ENCODE results near the gene PGAM2. TPM values are rescaled to one million over a fixed set of nuclear protein-coding genes. Genes with fewer than 3 reads are reported as not detected.
A peak's percentile ranks its signal among the peaks of the same experiment; 100 is the strongest.

Gene PGAM2
- total RNA-seq, 1 donor from 2014 or later = not detected

- Histone ChIP-seq H3K9me3 (no peaks in the 10 kb centered on the region), H3K4me3 (peak overlapping the region; percentile 63 to 88), H3K27me3 (no peaks in the 10 kb centered on the region), H3K4me1 (peaks cover 58 to 78% of the 10 kb centered on the region in 2 donors), H3K36me3 (peaks cover 34 to 42% of the 10 kb centered on the region in 2 donors), H3K27ac (peak overlapping the region; percentile 99 to 100)
- intact Hi-C loops (cut with DNase I) = loop anchor here (1.0 kb wide), 1 partner anchor 18 kb away; the partner anchor contains the start of gene POLD2
- DNase-seq (ENCODE audit: low spot score in 2 of 2) = peak in 1 of 2 donors; percentile 87
- peak in 1 of 3 experiments; percentile 23 for TF ChIP-seq CTCF (IDR thresholded peaks at IDR 0.05)
Observed at GRCh38 chr7:44104860-44105771, 39.7 kb upstream of the PGAM2 start.

- Histone ChIP-seq H3K27ac (peak within 1 kb of the TSS; percentile 99 to 100), H3K27me3 (no peaks in the 10 kb centered on the region), H3K9me3 (no peaks in the 10 kb centered on the region), H3K36me3 (peaks cover 25 to 33% of the 10 kb centered on the region in 2 donors), H3K4me1 (peaks cover 58 to 78% of the 10 kb centered on the region in 2 donors), H3K4me3 (peak within 1 kb of the TSS; percentile 63 to 88)
- no peak for DNase-seq (ENCODE audit: low spot score in 2 of 2)
- TF ChIP-seq CTCF (IDR thresholded peaks at IDR 0.05) = no peak
- intact Hi-C loops (cut with DNase I) = loop anchor here (1.0 kb wide), 1 partner anchor 22 kb away; the partner anchor contains the start of gene POLM
Observed at GRCh38 chr7:44103923-44104859, 38.8 kb upstream of the PGAM2 start, which contains the start of gene AEBP1. TSS of gene AEBP1 (plus strand) at chr7:44104345. CDS start at chr7:44104666, 321 bp downstream.

GRCh38 chr7:44103566-44103922 lies 38.2 kb upstream of the PGAM2 start:
- no peaks in the 10 kb centered on the region for H3K9me3 ChIP-seq
- no peak for DNase-seq (ENCODE audit: low spot score in 2 of 2)
- H3K4me3 ChIP-seq = peak overlapping the region in 1 of 2 donors; percentile 88
- TF ChIP-seq CTCF (IDR thresholded peaks at IDR 0.05) = no peak
- peak overlapping the region; percentile 99 to 100 for H3K27ac ChIP-seq
- no peaks in the 10 kb centered on the region for H3K27me3 ChIP-seq
- peaks cover 18 to 27% of the 10 kb centered on the region in 2 donors for H3K36me3 ChIP-seq
- intact Hi-C loops (cut with DNase I) = loop anchor here (1.0 kb wide), 1 partner anchor 21 kb away; the partner anchor contains the start of gene POLM
- H3K4me1 ChIP-seq = peaks cover 55 to 74% of the 10 kb centered on the region in 2 donors

- Histone ChIP-seq H3K36me3 (peaks cover 13 to 21% of the 10 kb centered on the region in 2 donors), H3K27ac (peak overlapping the region; percentile 99 to 100), H3K4me3 (peak overlapping the region in 1 of 2 donors; percentile 12), H3K4me1 (peaks cover 50 to 68% of the 10 kb centered on the region in 2 donors), H3K9me3 (no peaks in the 10 kb centered on the region), H3K27me3 (no peaks in the 10 kb centered on the region)
- DNase-seq (ENCODE audit: low spot score in 2 of 2) = no peak
- intact Hi-C loops (cut with DNase I) = loop anchor here (1.0 kb wide), 3 partner anchors 15 to 31 kb away; partner anchors contain the start of gene POLM
- TF ChIP-seq CTCF (IDR thresholded peaks at IDR 0.05) = no peak
Observed at GRCh38 chr7:44102846-44103565, 37.6 kb upstream of the PGAM2 start.

Measured in ascending aorta (tissue), 2 donors.